Large intestine (tissue), 3 donors: ENCODE data around the gene CXCR6. TPM values are rescaled to one million over a fixed set of nuclear protein-coding genes. Genes with fewer than 3 reads are reported as not detected.
A peak's percentile ranks its signal among the peaks of the same experiment; 100 is the strongest.

ENCODE experiments used
- DNase-seq, 2 donors: peaks; one replicate each; pipeline versions ENCODE4 v3.0.0 to v3.0.0-alpha.2; 2013
- H3K27ac ChIP-seq: one replicate; pipeline ENCODE4 v1.5.1; 2013; ENCODE audit warnings: low read length
- H3K27me3 ChIP-seq: 2 replicates; pipeline ENCODE4 v1.6.1; 2013; ENCODE audit warnings: low read length; ENCODE audit not compliant: control insufficient read depth, insufficient read depth
- H3K36me3 ChIP-seq: 2 replicates; pipeline ENCODE4 v1.6.1; 2013; ENCODE audit warnings: low read length; ENCODE audit not compliant: control insufficient read depth, insufficient read depth
- H3K4me1 ChIP-seq: one replicate; pipeline ENCODE4 v1.6.1; 2013; ENCODE audit warnings: low read length; ENCODE audit not compliant: control insufficient read depth, insufficient read depth
- H3K4me3 ChIP-seq: one replicate; pipeline ENCODE4 v1.5.1; 2013; ENCODE audit warnings: low read length
- H3K9me3 ChIP-seq: one replicate; pipeline ENCODE4 v1.6.1; 2013; ENCODE audit warnings: mild to moderate bottlenecking, low read depth, low read length, moderate library complexity; ENCODE audit not compliant: control insufficient read depth
- WGBS: methylation state at CpG from one replicate; pipeline ENCODE4 v1.1.5; 2013; ENCODE audit warnings: low lambda C conversion rate; ENCODE audit not compliant: insufficient coverage; 5-methylcytosine and 5-hydroxymethylcytosine counted together
- polyA plus RNA-seq: library from polyadenylated mRNA; unstranded; fragments of 120-200 nt; gene quantifications from one replicate; pipeline ENCODE4 v1.2.1, GENCODE V29; 2013

Gene CXCR6
- polyA plus RNA-seq, 1 donor: 2.4 TPM

- no CpG with 5 or more reads among the region's 4 CpGs for WGBS
- H3K27ac ChIP-seq: no peak overlapping the region
- peaks cover 72% of the 10 kb centered on the region for H3K36me3 ChIP-seq
- no peak overlapping the region for H3K4me3 ChIP-seq
- no peak for DNase-seq
- H3K27me3 ChIP-seq: no peaks in the 10 kb centered on the region
- no peaks in the 10 kb centered on the region for H3K9me3 ChIP-seq
- no peaks in the 10 kb centered on the region for H3K4me1 ChIP-seq
Measured at GRCh38 chr3:45922950-45923590, 20.2 kb upstream of the CXCR6 start.

- no peaks in the 10 kb centered on the region for H3K4me1 ChIP-seq
- H3K9me3 ChIP-seq: no peaks in the 10 kb centered on the region
- H3K36me3 ChIP-seq: peaks cover 76% of the 10 kb centered on the region
- H3K27ac ChIP-seq: no peak overlapping the region
- no peak for DNase-seq
- no peaks in the 10 kb centered on the region for H3K27me3 ChIP-seq
- no peak overlapping the region for H3K4me3 ChIP-seq
- no CpG with 5 or more reads among the region's 3 CpGs for WGBS
Measured at GRCh38 chr3:45923755-45924154, 19.5 kb upstream of the CXCR6 start.

DNA sequence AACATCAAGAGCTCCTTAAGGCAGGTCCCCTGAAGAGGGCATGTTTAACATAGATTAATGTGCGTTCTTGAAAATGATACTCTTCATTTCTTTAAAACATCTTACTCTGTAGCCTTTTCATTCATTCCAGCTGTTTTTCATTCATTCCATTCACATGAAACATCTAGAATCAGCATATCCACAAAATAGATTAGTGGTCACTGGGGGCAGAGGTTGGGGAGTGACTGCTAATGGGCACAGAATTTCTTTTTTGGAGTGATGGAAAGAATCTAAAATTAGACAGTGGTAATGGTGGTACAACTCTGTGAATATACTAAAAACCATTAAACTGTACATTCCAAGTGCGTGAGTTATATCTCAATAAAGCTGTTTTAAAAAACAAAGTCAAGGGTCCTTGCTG lies 15.4 kb upstream of the CXCR6 start:
- Histone ChIP-seq H3K9me3 (no peaks in the 10 kb centered on the region), H3K4me1 (no peaks in the 10 kb centered on the region), H3K36me3 (peaks cover 80% of the 10 kb centered on the region), H3K27me3 (no peaks in the 10 kb centered on the region), H3K27ac (no peak overlapping the region), H3K4me3 (no peak overlapping the region)
- DNase-seq: no peak
- WGBS: no CpG with 5 or more reads among the region's 2 CpGs

DNA sequence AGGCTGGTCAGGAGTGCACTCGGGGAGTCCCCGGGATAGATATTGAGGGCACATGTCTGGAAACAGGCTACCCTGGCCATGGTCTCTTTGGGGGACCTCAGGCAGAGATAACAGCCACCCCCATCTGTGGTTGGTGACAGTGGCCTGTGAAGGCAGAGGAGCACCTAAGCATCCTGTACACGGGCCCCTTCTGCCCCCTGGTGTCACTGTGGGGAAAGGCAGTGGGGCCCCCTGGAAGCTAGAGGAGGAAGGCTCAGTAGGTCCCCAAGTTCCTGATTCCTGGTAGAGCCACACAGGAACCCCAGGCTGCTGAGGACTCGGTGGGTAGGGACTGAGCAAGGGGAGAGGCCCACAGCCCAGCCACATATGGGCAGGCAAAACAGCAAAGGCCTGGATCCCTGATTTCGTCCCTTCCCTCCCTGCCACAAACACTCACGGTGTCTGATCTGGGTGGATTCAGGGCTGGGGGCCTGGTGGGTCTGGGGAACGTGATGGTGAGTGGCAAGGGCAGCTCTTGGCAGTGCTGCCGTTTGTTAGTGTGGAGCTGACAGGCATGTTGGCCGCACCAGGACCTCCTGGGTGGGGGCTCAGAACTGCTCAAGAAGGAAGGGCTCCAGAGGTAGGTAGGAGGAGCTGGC lies 14.1 kb upstream of the CXCR6 start:
- no CpG with 5 or more reads among the region's 9 CpGs for WGBS
- H3K27me3 ChIP-seq: no peaks in the 10 kb centered on the region
- H3K27ac ChIP-seq: no peak overlapping the region
- peak; percentile 20 to 29 for DNase-seq
- H3K4me3 ChIP-seq: no peak overlapping the region
- no peaks in the 10 kb centered on the region for H3K4me1 ChIP-seq
- H3K9me3 ChIP-seq: no peaks in the 10 kb centered on the region
- peaks cover 75% of the 10 kb centered on the region for H3K36me3 ChIP-seq

GRCh38 chr3:45931496-45931895 lies 11.8 kb upstream of the CXCR6 start:
- WGBS: no CpG with 5 or more reads among the region's 6 CpGs
- peaks cover 85% of the 10 kb centered on the region for H3K36me3 ChIP-seq
- no peak for DNase-seq
- H3K9me3 ChIP-seq: no peaks in the 10 kb centered on the region
- H3K27me3 ChIP-seq: no peaks in the 10 kb centered on the region
- H3K4me1 ChIP-seq: no peaks in the 10 kb centered on the region
- H3K4me3 ChIP-seq: no peak overlapping the region
- no peak overlapping the region for H3K27ac ChIP-seq

DNA sequence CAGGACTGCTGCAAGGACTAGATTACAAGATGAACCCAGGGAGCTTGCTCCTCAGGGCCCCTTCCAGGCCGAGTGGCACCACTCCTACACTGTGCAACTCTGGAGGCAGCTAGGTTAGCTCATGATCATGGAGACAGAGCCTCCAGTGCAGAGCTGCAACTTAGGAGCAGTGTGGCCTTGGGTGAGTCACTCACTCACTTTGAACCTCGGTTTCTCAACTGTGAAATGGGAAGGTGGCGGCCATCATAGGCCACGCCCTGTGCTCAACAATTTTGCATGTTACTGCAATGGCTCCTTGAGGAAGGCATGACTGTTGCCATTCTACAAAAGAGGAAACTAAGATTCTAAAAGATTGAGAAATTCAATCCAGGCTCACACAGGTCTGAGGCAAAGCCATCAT lies 11.2 kb upstream of the CXCR6 start:
- no CpG with 5 or more reads among the region's 4 CpGs for WGBS
- Histone ChIP-seq H3K27me3 (no peaks in the 10 kb centered on the region), H3K4me1 (no peaks in the 10 kb centered on the region), H3K27ac (no peak overlapping the region), H3K4me3 (no peak overlapping the region), H3K36me3 (peaks cover 90% of the 10 kb centered on the region), H3K9me3 (no peaks in the 10 kb centered on the region)
- DNase-seq: no peak

- Histone ChIP-seq H3K27ac (no peak overlapping the region), H3K9me3 (no peaks in the 10 kb centered on the region), H3K4me3 (no peak overlapping the region), H3K36me3 (peaks cover 83% of the 10 kb centered on the region), H3K27me3 (no peaks in the 10 kb centered on the region), H3K4me1 (no peaks in the 10 kb centered on the region)
- 82% methylated on average over 2 of the region's 4 CpGs for WGBS
- no peak for DNase-seq
Measured at GRCh38 chr3:45933591-45933990, 9.7 kb upstream of the CXCR6 start.

- no CpG with 5 or more reads among the region's 9 CpGs for WGBS
- no peaks in the 10 kb centered on the region for H3K4me1 ChIP-seq
- H3K27ac ChIP-seq: no peak overlapping the region
- no peaks in the 10 kb centered on the region for H3K9me3 ChIP-seq
- no peak for DNase-seq
- no peaks in the 10 kb centered on the region for H3K27me3 ChIP-seq
- peaks cover 61% of the 10 kb centered on the region for H3K36me3 ChIP-seq
- no peak overlapping the region for H3K4me3 ChIP-seq
Measured at GRCh38 chr3:45936261-45936660, 7.0 kb upstream of the CXCR6 start.

DNA sequence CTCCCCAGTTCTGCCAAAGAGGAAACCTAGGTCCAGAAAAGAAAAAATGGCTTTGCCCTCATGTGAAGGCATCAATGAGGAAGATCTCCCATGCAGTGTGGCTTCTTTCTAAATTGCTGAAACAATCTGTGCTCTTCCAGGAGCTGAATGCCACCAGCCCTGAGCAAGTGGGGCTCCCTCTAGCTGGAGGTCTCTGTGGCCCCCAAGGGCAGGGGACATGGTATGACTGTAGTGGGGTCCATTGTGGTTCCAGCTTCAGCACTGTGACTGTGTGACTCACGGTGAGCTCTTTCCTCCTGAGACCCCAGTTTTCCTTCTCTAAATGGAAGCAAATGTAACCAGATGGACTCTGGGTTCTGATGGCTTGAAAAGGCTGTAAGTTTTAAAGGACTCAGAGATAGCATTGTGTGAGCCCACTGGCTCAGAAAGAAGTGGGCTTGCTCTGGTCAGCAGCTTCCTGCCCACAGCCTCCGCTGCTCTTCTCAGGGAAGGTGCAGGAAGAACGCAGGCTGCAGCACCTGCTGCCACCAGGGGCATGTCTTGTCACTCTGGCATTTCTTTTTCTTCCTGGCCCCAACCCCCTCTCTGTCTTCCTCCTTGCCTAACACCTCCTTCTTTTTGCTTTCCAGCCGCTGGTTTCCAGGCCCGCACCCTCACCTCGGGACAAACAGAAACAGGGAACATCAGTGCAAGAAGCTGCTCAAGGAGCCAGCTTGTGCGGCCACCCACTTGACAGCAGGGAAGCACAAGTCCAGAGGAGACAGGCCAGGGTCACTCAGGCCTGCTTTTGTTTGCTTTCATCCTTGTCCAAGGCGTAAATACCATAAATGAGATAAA lies 5.8 kb upstream of the CXCR6 start:
- DNase-seq: no peak
- H3K4me3 ChIP-seq: no peak overlapping the region
- peaks cover 56% of the 10 kb centered on the region for H3K36me3 ChIP-seq
- no peak overlapping the region for H3K27ac ChIP-seq
- H3K9me3 ChIP-seq: no peaks in the 10 kb centered on the region
- H3K4me1 ChIP-seq: no peaks in the 10 kb centered on the region
- H3K27me3 ChIP-seq: no peaks in the 10 kb centered on the region
- no CpG with 5 or more reads among the region's 8 CpGs for WGBS

DNA sequence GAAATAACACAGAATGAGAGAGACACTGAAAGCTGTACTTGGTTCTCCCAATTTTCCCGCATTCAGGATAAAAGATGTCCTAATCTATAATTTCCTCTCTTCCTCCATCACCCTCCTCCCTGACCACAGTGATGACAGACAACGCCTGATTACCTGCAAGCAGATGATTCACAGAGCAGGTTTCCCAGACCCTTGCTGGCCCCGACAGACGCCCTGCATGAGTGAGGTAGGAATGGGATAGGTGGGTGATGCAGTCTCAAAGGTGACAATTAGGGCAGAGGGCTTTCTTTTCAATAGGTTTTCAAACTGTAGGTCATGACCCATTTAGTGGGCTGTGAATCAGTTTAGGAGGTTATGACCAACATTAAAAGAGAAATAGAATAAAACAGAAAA lies 5.2 kb upstream of the CXCR6 start:
- WGBS: no CpG with 5 or more reads among the region's 4 CpGs
- DNase-seq: no peak
- H3K27me3 ChIP-seq: no peaks in the 10 kb centered on the region
- H3K27ac ChIP-seq: no peak overlapping the region
- peaks cover 59% of the 10 kb centered on the region for H3K36me3 ChIP-seq
- H3K4me3 ChIP-seq: no peak overlapping the region
- H3K9me3 ChIP-seq: no peaks in the 10 kb centered on the region
- no peaks in the 10 kb centered on the region for H3K4me1 ChIP-seq
